Astrocyte of the spinal cord (primary cell): ENCODE data around the gene KCNK5.

Experiments
- DNase-seq: peaks from one replicate; pipeline ENCODE4 v3.0.0; 2011; ENCODE audit warnings: low read depth, low spot score
- H3K4me3 ChIP-seq: 2 replicates; pipeline ENCODE4 v1.5.1; 2011; ENCODE audit warnings: low read depth, mild to moderate bottlenecking, low read length, moderate library complexity
- CTCF ChIP-seq: IDR thresholded peaks from 2 replicates; pipeline ENCODE4 v1.5.1; 2012; ENCODE audit warnings: low read depth, mild to moderate bottlenecking, low read length, inconsistent platforms
- in situ Hi-C: cut with HindIII; loops from 2 replicates; pipeline ENCODE4 v1.10.0; 2017; ENCODE audit warnings: low sequenced_read_pairs

KCNK5 gene

GRCh38 chr6:39221779-39222641 is 7.3 kb downstream of the KCNK5 start:
- in situ Hi-C loops: no loop called here
- no peak for DNase-seq
- no peak overlapping the region for H3K4me3 ChIP-seq
- TF ChIP-seq CTCF: no peak

GRCh38 chr6:39221115-39221514 is 8.2 kb downstream of the KCNK5 start:
- no peak for DNase-seq
- H3K4me3 ChIP-seq: no peak overlapping the region
- TF ChIP-seq CTCF: no peak
- in situ Hi-C loops: no loop called here

GRCh38 chr6:39218868-39219567 is 10.3 kb downstream of the KCNK5 start:
- no peak for DNase-seq
- in situ Hi-C loops: no loop called here
- no peak for TF ChIP-seq CTCF
- H3K4me3 ChIP-seq: no peak overlapping the region

GRCh38 chr6:39217177-39217864 is 12.0 kb downstream of the KCNK5 start:
- TF ChIP-seq CTCF: no peak
- H3K4me3 ChIP-seq: no peak overlapping the region
- no peak for DNase-seq
- in situ Hi-C loops: no loop called here

- in situ Hi-C loops: no loop called here
- H3K4me3 ChIP-seq: no peak overlapping the region
- TF ChIP-seq CTCF: no peak
- no peak for DNase-seq
Measured at GRCh38 chr6:39215640-39216158, 13.6 kb downstream of the KCNK5 start.

- no peak overlapping the region for H3K4me3 ChIP-seq
- TF ChIP-seq CTCF: no peak
- DNase-seq: no peak
- in situ Hi-C loops: no loop called here
Measured at GRCh38 chr6:39214846-39215639, 14.2 kb downstream of the KCNK5 start.
